GM19025 (cell line): ENCODE results near the gene FBXO41.

Experiments
- ATAC-seq: cut with Tn5 transposase; IDR thresholded peaks from one replicate; pipeline ENCODE4 v1.9.1; 2021; ENCODE audit warnings: mild to moderate bottlenecking, low read depth, moderate library complexity; ENCODE audit not compliant: unreplicated experiment

FBXO41 gene

GRCh38 chr2:73218298-73218697 lies 66.0 kb downstream of the FBXO41 start:
- no peak for ATAC-seq

DNA sequence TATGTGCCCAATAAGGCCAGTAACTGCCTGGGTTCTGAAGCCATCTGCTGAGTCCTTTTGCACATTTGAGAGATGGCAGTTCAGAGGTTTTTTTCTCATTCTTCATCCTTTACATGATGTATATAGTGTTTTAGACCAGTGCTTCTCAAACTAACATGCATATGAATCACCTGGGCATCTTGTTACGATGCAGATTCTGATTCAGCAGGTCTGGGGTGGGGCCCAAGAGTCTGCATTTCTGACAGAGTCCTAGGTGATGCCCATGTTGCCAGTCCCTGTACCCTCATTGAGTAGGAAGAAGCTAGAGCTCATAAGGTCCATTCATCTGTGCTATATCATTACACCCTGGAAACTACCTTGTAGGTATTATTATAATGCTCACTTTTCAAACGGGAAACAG lies 66.5 kb downstream of the FBXO41 start:
- no peak for ATAC-seq

DNA sequence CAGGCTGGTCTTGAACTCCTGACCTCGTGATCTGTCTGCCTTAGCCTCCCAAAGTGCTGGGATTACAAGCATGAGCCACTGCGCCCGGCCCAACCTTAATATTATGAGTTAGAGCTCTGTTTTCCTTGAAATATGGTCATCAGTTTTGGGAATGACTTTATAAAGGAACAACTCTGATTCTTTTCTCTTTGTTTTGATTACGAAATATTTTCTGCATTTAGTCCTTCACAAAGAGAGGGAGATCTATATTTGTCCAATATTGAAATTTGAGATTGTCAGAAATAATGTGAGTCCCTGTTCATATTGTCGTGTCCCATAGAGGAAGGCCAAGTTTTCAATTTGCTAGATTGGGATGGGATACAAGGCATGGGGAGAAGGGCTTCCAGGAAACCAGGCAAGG lies 67.1 kb downstream of the FBXO41 start:
- no peak for ATAC-seq

- ATAC-seq: no peak
Measured at GRCh38 chr2:73215254-73215653, 69.0 kb downstream of the FBXO41 start.

DNA sequence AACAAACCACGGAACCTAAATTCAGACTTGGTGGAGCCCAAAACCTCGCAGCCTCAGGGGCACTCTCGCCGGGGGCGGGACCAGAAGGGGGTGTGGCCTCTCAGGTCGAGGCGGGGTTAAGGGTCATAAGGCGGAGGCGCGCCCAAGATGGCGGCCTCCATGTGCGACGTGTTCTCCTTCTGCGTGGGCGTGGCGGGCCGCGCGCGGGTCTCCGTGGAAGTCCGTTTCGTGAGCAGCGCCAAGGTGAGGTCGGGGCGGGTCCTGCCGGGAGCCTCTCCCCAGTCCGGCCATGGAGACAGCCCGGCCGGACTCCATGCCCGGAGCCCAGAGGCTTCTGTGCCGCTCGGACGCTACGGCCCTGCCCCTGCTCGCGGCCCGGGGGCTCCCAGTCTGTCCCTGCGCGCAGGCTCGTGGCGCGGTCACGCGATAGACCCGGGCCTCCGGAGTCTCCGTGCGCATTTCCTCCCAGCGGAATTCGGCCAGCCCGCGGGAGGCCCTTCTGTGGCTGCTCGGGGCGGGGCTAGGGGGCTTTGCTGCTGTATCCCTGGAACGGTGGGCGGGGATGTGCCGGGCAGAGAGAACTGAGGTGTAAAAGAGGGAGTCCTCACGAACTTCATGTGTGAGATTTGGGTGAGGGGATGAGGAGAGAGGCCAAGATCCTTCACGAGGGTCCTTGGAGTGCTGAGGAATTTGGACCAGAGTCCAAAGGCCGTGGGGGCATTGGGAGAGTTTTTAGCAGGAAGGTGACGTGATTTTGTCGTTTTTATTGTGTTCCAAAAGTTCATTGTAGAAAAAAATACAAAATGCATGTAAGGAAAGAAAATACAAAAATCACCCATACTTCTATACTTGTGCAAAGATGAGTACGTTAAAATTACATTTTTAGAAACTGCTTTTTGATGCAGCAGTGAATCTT lies 69.9 kb downstream of the FBXO41 start, which contains the start of gene SMYD5:
Gene SMYD5 (plus strand): TSS at position 126 of the 916 bp plus-strand sequence. CDS start 22 bp downstream, at position 148.
- ATAC-seq: peak; percentile 93

- peak; percentile 46 for ATAC-seq
Measured at GRCh38 chr2:73212448-73213176, 71.7 kb downstream of the FBXO41 start.

DNA sequence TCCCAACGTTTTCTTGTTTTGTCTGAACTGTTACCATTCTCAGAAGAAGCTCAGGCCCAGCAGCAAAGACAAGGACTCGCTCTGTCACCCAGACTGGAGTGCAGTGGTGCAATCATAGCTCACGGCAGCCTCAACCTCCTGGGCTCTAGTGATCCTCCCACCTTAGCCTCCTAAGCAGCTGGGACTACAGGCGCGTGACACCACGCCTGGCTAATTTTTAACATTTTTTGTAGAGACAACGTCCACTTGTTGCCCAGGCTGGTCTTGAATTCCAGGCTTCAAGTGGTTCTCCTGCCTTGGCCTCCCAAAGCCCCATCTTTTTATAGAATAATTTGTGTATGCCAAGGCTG lies 72.2 kb downstream of the FBXO41 start:
- no peak for ATAC-seq

DNA sequence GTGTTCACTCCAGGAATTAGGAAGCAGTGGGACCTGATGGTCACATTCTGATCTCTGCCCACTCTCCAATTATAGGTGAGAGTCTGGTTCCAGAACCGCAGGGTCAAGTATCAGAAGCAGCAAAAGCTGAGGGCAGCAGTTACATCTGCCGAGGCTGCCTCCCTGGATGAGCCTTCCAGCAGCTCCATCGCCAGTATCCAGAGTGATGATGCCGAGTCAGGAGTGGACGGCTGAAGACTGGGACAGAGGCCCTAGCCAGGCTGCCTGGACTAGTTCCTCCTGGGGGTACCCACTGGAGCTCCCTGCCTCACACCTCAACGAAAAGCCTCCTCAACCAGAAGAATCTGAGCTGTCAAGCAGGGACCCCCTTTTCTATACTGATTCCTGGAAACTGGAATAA lies 73.6 kb downstream of the FBXO41 start:
- ATAC-seq: no peak

DNA sequence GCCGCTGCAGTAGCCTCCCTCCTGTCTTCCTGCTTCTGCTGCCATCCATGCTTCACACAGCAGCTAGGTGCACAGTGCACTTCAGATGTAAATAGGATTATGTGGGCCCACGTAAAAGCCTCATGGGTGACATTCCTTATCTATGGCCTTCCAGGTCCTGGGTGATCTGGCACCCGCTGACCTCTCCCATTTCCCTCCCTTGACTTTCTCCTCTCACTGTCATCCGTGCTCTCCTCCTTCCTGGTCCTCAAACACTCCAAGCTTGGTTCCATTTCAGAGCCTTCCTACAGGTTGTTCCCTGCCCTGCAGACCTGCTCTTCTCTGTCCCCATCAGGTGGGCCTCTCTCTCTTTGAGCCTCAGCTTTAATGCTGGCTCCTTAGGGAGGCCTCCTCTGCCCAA lies 74.3 kb downstream of the FBXO41 start:
- no peak for ATAC-seq

DNA sequence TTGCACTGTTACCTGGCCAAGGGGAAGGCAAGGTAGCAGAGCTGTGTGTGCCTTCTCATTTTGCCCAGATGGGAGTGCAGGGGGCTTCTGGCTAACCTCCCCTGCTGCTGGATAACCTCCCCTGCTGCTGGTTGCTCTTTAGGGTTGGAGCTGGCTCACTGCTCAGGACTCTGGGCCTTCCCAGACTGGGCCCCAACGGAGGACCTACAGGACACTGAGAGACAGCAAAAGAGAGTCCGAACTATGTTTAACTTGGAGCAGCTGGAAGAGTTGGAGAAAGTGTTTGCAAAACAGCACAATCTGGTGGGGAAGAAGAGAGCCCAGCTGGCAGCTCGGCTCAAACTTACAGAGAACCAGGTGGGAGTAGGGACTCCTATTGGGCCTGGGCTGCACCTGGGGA lies 76.0 kb downstream of the FBXO41 start:
- ATAC-seq: no peak

GRCh38 chr2:73205611-73206010 lies 78.7 kb downstream of the FBXO41 start:
- no peak for ATAC-seq
